Measurements from ENCODE around the gene RMND5B. TPM values are rescaled to one million over a fixed set of nuclear protein-coding genes. Genes with fewer than 3 reads are reported as not detected.
A peak's percentile ranks its signal among the peaks of the same experiment; 100 is the strongest.

Gene RMND5B
- total RNA-seq, 2 donors from 2014 or later, result 36.0 to 36.9 TPM

DNA sequence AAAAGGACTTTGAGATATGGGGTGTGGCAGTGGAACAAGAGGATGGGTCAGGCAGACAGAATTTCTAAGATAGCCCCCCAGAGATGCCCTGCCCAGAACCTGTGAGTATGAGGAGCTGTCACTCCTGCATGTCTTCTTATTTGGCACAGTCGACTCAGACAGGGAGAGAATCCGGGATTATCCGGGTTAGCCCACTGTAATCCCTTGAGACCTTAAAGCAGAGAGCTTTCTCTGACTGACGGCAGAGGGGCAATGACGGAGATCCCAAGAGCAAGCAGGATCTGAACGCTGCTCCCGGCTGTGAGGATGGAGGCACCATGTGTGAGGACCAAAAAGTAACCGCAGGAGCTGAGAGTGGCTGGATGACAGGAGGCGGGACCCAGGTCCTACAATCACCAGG lies 31.7 kb downstream of the RMND5B start:
- DNase-seq, result peak; percentile 36
- Histone ChIP-seq H3K36me3 (ENCODE audit: control insufficient read depth, insufficient read depth, low read length) (no peaks in the 10 kb centered on the region), H3K4me1 (ENCODE audit: control insufficient read depth, insufficient read depth, low read length) (no peaks in the 10 kb centered on the region), H3K4me3 (ENCODE audit: low read length) (no peak overlapping the region), H3K9ac (ENCODE audit: extremely low read depth, low read length, poor library complexity, severe bottlenecking) (no peak overlapping the region), H3K27ac (ENCODE audit: low read depth, low read length) (no peak overlapping the region), H3K9me3 (ENCODE audit: control insufficient read depth, low read length) (no peaks in the 10 kb centered on the region), H3K27me3 (ENCODE audit: control insufficient read depth, insufficient read depth, low read length, poor library complexity, severe bottlenecking) (peaks cover 27% of the 10 kb centered on the region)
- no peak overlapping the region for H3K27ac Mint-ChIP-seq
- peaks cover 7% of the 10 kb centered on the region for H3K4me1 Mint-ChIP-seq
- no peak overlapping the region for H3K4me3 Mint-ChIP-seq
- 76 to 83% methylated on average over 8 to 9 of the region's 9 CpGs for WGBS, 2 experiments (ENCODE audit: insufficient coverage in 1 of 2, insufficient read length in 1 of 2)
- H3K9me3 Mint-ChIP-seq, result no peaks in the 10 kb centered on the region
- H3K36me3 Mint-ChIP-seq (ENCODE audit: low read depth), result no peaks in the 10 kb centered on the region
- TF ChIP-seq CTCF (conservative IDR thresholded peaks at IDR 0.05), result no peak
- H3K27me3 Mint-ChIP-seq (ENCODE audit: insufficient read depth), result peaks cover 40% of the 10 kb centered on the region

GRCh38 chr5:178163772-178164735 lies 33.2 kb downstream of the RMND5B start:
- peak; percentile 99 for TF ChIP-seq CTCF (conservative IDR thresholded peaks at IDR 0.05)
- Mint-ChIP-seq H3K4me3 (no peak overlapping the region), H3K36me3 (ENCODE audit: low read depth) (no peaks in the 10 kb centered on the region), H3K27ac (no peak overlapping the region), H3K4me1 (peaks cover 7% of the 10 kb centered on the region), H3K27me3 (ENCODE audit: insufficient read depth) (peaks cover 40% of the 10 kb centered on the region), H3K9me3 (no peaks in the 10 kb centered on the region)
- WGBS, 2 experiments (ENCODE audit: insufficient coverage in 1 of 2, insufficient read length in 1 of 2), result 13 to 15% methylated on average over 23 to 33 of the region's 33 CpGs
- H3K9me3 ChIP-seq (ENCODE audit: control insufficient read depth, low read length), result no peaks in the 10 kb centered on the region
- H3K9ac ChIP-seq (ENCODE audit: extremely low read depth, low read length, poor library complexity, severe bottlenecking), result no peak overlapping the region
- no peak overlapping the region for H3K4me3 ChIP-seq (ENCODE audit: low read length)
- no peaks in the 10 kb centered on the region for H3K36me3 ChIP-seq (ENCODE audit: control insufficient read depth, insufficient read depth, low read length)
- H3K27me3 ChIP-seq (ENCODE audit: control insufficient read depth, insufficient read depth, low read length, poor library complexity, severe bottlenecking), result peaks cover 27% of the 10 kb centered on the region
- DNase-seq, result peak; percentile 98
- H3K4me1 ChIP-seq (ENCODE audit: control insufficient read depth, insufficient read depth, low read length), result no peaks in the 10 kb centered on the region
- H3K27ac ChIP-seq (ENCODE audit: low read depth, low read length), result no peak overlapping the region

DNA sequence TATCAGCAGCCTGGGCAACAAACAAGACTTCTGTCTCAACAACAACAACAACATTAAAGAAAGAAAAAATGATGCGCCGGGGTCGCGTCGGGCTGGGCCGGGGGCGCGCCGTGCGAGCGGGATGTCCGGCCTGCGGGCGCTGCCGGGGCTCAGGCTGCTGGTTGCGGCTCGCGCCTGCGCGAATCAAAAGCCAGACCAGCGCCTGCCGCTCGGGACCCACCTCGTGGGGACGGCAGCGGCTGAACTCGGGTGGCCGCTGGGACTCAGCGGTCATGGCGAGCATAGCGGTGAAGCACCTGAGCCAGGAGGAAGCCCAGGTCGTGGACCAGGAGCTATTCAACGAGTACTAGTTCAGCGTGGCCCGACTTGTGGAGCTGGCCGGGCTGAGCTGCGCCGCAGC lies 34.8 kb downstream of the RMND5B start:
- Mint-ChIP-seq H3K36me3 (ENCODE audit: low read depth) (no peaks in the 10 kb centered on the region), H3K9me3 (no peaks in the 10 kb centered on the region), H3K27ac (no peak overlapping the region), H3K27me3 (ENCODE audit: insufficient read depth) (peaks cover 40% of the 10 kb centered on the region), H3K4me3 (no peak overlapping the region), H3K4me1 (peaks cover 1% of the 10 kb centered on the region)
- Histone ChIP-seq H3K9ac (ENCODE audit: extremely low read depth, low read length, poor library complexity, severe bottlenecking) (no peak overlapping the region), H3K27me3 (ENCODE audit: control insufficient read depth, insufficient read depth, low read length, poor library complexity, severe bottlenecking) (peaks cover 27% of the 10 kb centered on the region), H3K4me3 (ENCODE audit: low read length) (no peak overlapping the region), H3K36me3 (ENCODE audit: control insufficient read depth, insufficient read depth, low read length) (no peaks in the 10 kb centered on the region), H3K27ac (ENCODE audit: low read depth, low read length) (no peak overlapping the region), H3K4me1 (ENCODE audit: control insufficient read depth, insufficient read depth, low read length) (no peaks in the 10 kb centered on the region), H3K9me3 (ENCODE audit: control insufficient read depth, low read length) (no peaks in the 10 kb centered on the region)
- DNase-seq, result peak; percentile 40
- no peak for TF ChIP-seq CTCF (conservative IDR thresholded peaks at IDR 0.05)
- 96 to 99% methylated on average over 23 to 38 of the region's 38 CpGs for WGBS, 2 experiments (ENCODE audit: insufficient coverage in 1 of 2, insufficient read length in 1 of 2)

Measured in endodermal cell (in vitro differentiated cells).